SU-DHL-6 (cell line): ENCODE measurements around the gene IGFBP7.

Experiments
- EZH2phosphoT487 ChIP-seq: fragments of 200-600 bp; sonication (generic), shearing (Covaris generic); conservative IDR thresholded peaks from 2 replicates; pipeline ENCODE4 v1.6.1; 2018; ENCODE audit warnings: mild to moderate bottlenecking, antibody characterized with exemption, low read length, moderate library complexity, mixed read lengths
- TF ChIP-seq, protein P1 (sequence below): fragments of 200-600 bp; sonication (generic); IDR thresholded peaks from one replicate; pipeline ENCODE4 v1.5.1; 2017; ENCODE audit warnings: antibody characterized with exemption, mild to moderate bottlenecking, low read length, moderate library complexity; ENCODE audit not compliant: insufficient read depth, poor library complexity, severe bottlenecking

DNA sequence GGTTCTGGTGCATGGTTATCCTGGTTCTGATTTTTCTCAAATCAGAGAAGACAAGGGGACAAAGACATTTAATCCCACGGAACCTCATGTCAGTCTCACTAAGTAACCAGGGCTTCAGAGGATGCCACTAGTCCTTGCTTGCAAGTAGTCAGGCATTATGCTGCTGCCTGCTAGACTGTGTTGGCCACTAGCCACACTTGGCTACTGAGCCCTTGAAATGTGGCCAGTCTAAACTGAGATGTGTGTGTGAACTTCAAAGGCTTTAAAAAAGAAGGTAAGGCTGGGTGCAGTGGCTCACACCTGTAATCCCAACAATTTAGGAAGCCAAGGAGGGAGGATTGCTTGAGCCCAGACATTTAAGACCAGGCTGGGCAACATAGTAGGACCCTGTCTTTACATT lies 48.6 kb upstream of the IGFBP7 start:
- TF ChIP-seq, protein P1, sequence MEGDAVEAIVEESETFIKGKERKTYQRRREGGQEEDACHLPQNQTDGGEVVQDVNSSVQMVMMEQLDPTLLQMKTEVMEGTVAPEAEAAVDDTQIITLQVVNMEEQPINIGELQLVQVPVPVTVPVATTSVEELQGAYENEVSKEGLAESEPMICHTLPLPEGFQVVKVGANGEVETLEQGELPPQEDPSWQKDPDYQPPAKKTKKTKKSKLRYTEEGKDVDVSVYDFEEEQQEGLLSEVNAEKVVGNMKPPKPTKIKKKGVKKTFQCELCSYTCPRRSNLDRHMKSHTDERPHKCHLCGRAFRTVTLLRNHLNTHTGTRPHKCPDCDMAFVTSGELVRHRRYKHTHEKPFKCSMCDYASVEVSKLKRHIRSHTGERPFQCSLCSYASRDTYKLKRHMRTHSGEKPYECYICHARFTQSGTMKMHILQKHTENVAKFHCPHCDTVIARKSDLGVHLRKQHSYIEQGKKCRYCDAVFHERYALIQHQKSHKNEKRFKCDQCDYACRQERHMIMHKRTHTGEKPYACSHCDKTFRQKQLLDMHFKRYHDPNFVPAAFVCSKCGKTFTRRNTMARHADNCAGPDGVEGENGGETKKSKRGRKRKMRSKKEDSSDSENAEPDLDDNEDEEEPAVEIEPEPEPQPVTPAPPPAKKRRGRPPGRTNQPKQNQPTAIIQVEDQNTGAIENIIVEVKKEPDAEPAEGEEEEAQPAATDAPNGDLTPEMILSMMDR = no peak
- no peak for TF ChIP-seq EZH2phosphoT487
